Peyer's patch (tissue), 4 donors: ENCODE measurements around the gene HARS2. TPM values are rescaled to one million over a fixed set of nuclear protein-coding genes. Genes with fewer than 3 reads are reported as not detected.

Experiments
- DNase-seq, 3 donors: peaks; one replicate each; pipeline ENCODE4 v3.0.0-alpha.2; 2017 to 2019
- H3K27ac ChIP-seq, 4 donors: fragments of 200-600 bp; sonication (generic); one replicate each; pipeline ENCODE4 v1.5.1; 2016 to 2019
- H3K27me3 ChIP-seq, 2 donors: fragments of 200-600 bp; sonication (generic); one replicate each; pipeline ENCODE4 v1.5.1; 2019
- H3K36me3 ChIP-seq, 3 donors: fragments of 200-600 bp; sonication (generic); one replicate each; pipeline ENCODE4 v1.5.1; 2016 to 2019
- H3K4me1 ChIP-seq, 4 donors: fragments of 200-600 bp; sonication (generic); one replicate each; pipeline ENCODE4 v1.5.1; 2016 to 2019
- H3K4me3 ChIP-seq, 4 donors: fragments of 200-600 bp; sonication (generic); 1 replicate in 3 of 4; 2 replicates in 1 of 4; pipeline ENCODE4 v1.5.1; 2016 to 2019; ENCODE audit warnings: mild to moderate bottlenecking in 1 of 4
- H3K9me3 ChIP-seq, 4 donors: fragments of 200-600 bp; sonication (generic); one replicate each; pipeline ENCODE4 v1.5.1; 2016 to 2019; ENCODE audit warnings: mild to moderate bottlenecking in 1 of 4
- CTCF ChIP-seq, 6 experiments: fragments of 450-650 bp in 4 of 6; fragments of 200-600 bp in 2 of 6; sonication (generic) in 1 of 6; IDR thresholded peaks; one replicate each; pipeline ENCODE4 v1.5.1; 2017 to 2019; ENCODE audit warnings: antibody characterized with exemption in 6 of 6, mild to moderate bottlenecking in 3 of 6, moderate library complexity in 1 of 6
- POLR2A ChIP-seq, 2 donors: fragments of 450-650 bp; IDR thresholded peaks; one replicate each; pipeline ENCODE4 v1.5.1; 2017; ENCODE audit warnings: antibody characterized with exemption in 2 of 2, mild to moderate bottlenecking in 2 of 2, moderate library complexity in 2 of 2
- small RNA-seq, 2 donors: library from RNA; depleted of rRNA; stranded (forward); fragments of <200 nt; gene quantifications; one replicate each; pipeline ENCODE3, GENCODE V24; 2016
- total RNA-seq, 4 donors: library from RNA; depleted of rRNA; stranded (reverse); fragments of >200 nt; gene quantifications; one replicate each; pipeline ENCODE4 v1.1.0, GENCODE V29; 2016

The HARS2 gene
- total RNA-seq, 4 donors from 2014 or later, result 21.5 to 49.6 (median 42.4) TPM

GRCh38 chr5:140725799-140726471 lies 34.7 kb downstream of the HARS2 start:
- H3K4me3 ChIP-seq, result peak overlapping the region in 1 of 4 donors; percentile 24

GRCh38 chr5:140733098-140733497 lies 41.8 kb downstream of the HARS2 start:
- Histone ChIP-seq H3K9me3 (no peaks in the 10 kb centered on the region), H3K27me3 (no peaks in the 10 kb centered on the region), H3K4me1 (no peaks in the 10 kb centered on the region), H3K4me3 (no peak overlapping the region), H3K27ac (no peak overlapping the region), H3K36me3 (no peaks in the 10 kb centered on the region)
- TF ChIP-seq CTCF (IDR thresholded peaks at IDR 0.05) (no peak), POLR2A (IDR thresholded peaks at IDR 0.05) (no peak)
- DNase-seq, result no peak

More at GRCh38 chr5:140725799-140726471, 34.7 kb downstream of the HARS2 start:
- Histone ChIP-seq H3K36me3 (no peaks in the 10 kb centered on the region), H3K9me3 (no peaks in the 10 kb centered on the region), H3K27ac (no peak overlapping the region), H3K4me1 (no peaks in the 10 kb centered on the region), H3K27me3 (no peaks in the 10 kb centered on the region)
- TF ChIP-seq CTCF (IDR thresholded peaks at IDR 0.05) (no peak), POLR2A (IDR thresholded peaks at IDR 0.05) (no peak)
- peak in 1 of 3 donors; percentile 60 for DNase-seq

GRCh38 chr5:140734354-140734753 lies 43.1 kb downstream of the HARS2 start:
- DNase-seq, result no peak
- no peaks in the 10 kb centered on the region for H3K9me3 ChIP-seq
- no peaks in the 10 kb centered on the region for H3K4me1 ChIP-seq
- TF ChIP-seq CTCF (IDR thresholded peaks at IDR 0.05) (peak in 3 of 6 experiments; percentile 26 to 41 (median 29)), POLR2A (IDR thresholded peaks at IDR 0.05) (no peak)
- no peak overlapping the region for H3K27ac ChIP-seq
- H3K27me3 ChIP-seq, result no peaks in the 10 kb centered on the region
- no peaks in the 10 kb centered on the region for H3K36me3 ChIP-seq
- no peak overlapping the region for H3K4me3 ChIP-seq

- H3K27ac ChIP-seq, result no peak overlapping the region
- DNase-seq, result no peak
- H3K4me3 ChIP-seq, result no peak overlapping the region
- H3K4me1 ChIP-seq, result no peaks in the 10 kb centered on the region
- H3K27me3 ChIP-seq, result no peaks in the 10 kb centered on the region
- no peaks in the 10 kb centered on the region for H3K9me3 ChIP-seq
- H3K36me3 ChIP-seq, result no peaks in the 10 kb centered on the region
- TF ChIP-seq POLR2A (IDR thresholded peaks at IDR 0.05), result no peak
- TF ChIP-seq CTCF (IDR thresholded peaks at IDR 0.05), result no peak
Observed at GRCh38 chr5:140737486-140737885, 46.2 kb downstream of the HARS2 start.

- no peak for DNase-seq
- TF ChIP-seq CTCF (IDR thresholded peaks at IDR 0.05) (no peak), POLR2A (IDR thresholded peaks at IDR 0.05) (no peak)
- H3K9me3 ChIP-seq, result no peaks in the 10 kb centered on the region
- no peak overlapping the region for H3K27ac ChIP-seq
- H3K4me1 ChIP-seq, result no peaks in the 10 kb centered on the region
- no peaks in the 10 kb centered on the region for H3K27me3 ChIP-seq
- no peak overlapping the region for H3K4me3 ChIP-seq
- no peaks in the 10 kb centered on the region for H3K36me3 ChIP-seq
Observed at GRCh38 chr5:140741967-140742366, 50.7 kb downstream of the HARS2 start.

Small RNA genes within 50 kb of the gene (small RNA-seq; reads per million reads assigned to genes)
- gene VTRNA1-1, result 67.7 to 83.6 reads per million in 2 donors
- 8.5 to 44.1 reads per million in 2 donors for gene VTRNA1-2
- gene VTRNA1-3, result 0 to 0.23 reads per million in 2 donors

Other genes with a start within 250 kb of the HARS2 start
- gene EIF4EBP3, start 143.8 kb upstream of the HARS2 start, total RNA-seq, result 10 to 100 TPM in 3 of 4 donors, not detected in 1; 32.4 to 46.1 (median 32.9) TPM
- gene SRA1, start 134.0 kb upstream of the HARS2 start, total RNA-seq, result 10 to 100 TPM; 19.8 to 38.6 (median 27.5) TPM
- 10 to 100 TPM; 21.7 to 78.5 (median 62.4) TPM for gene APBB3, start 126.9 kb upstream of the HARS2 start, total RNA-seq
- gene SLC35A4, start 126.6 kb upstream of the HARS2 start, total RNA-seq, result 10 to 100 TPM; 41.9 to 51.3 (median 49.9) TPM
- gene CD14, start 58.3 kb upstream of the HARS2 start, total RNA-seq, result 10 to 100 TPM in 2 of 4 donors, 1 to 10 TPM in 2; 3.3 to 16.0 (median 7.4) TPM
- gene TMCO6, start 52.0 kb upstream of the HARS2 start, total RNA-seq, result 10 to 100 TPM; 21.9 to 90.9 (median 42.2) TPM
- gene NDUFA2, start 43.8 kb upstream of the HARS2 start, total RNA-seq, result 10 to 100 TPM; 51.2 to 90.2 (median 69.6) TPM
- gene IK, start 43.6 kb upstream of the HARS2 start, total RNA-seq, result 100 to 1,000 TPM in 1 of 4 donors, 10 to 100 TPM in 3; 40.5 to 167 (median 82.8) TPM
- 10 to 100 TPM; 31.3 to 66.8 (median 39.7) TPM for gene WDR55, start 26.6 kb upstream of the HARS2 start, total RNA-seq
- gene DND1, start 17.9 kb upstream of the HARS2 start, total RNA-seq, result 1 to 10 TPM in 3 of 4 donors, not detected in 1; 3.7 to 5.0 (median 3.8) TPM
- 10 to 100 TPM; 24.3 to 55.3 (median 46.1) TPM for gene HARS1, start 85 bp upstream of the HARS2 start, total RNA-seq
- 10 to 100 TPM; 17.3 to 21.7 (median 21.1) TPM for gene ZMAT2, start 9.0 kb downstream of the HARS2 start, total RNA-seq
- gene PCDHA1, start 94.7 kb downstream of the HARS2 start, total RNA-seq, result not detected
- not detected for gene PCDHA2, start 103.4 kb downstream of the HARS2 start, total RNA-seq
- gene PCDHA3, start 109.6 kb downstream of the HARS2 start, total RNA-seq, result under 1 TPM in 1 of 4 donors, not detected in 3; 0.27 TPM
- 1 to 10 TPM in 1 of 4 donors, under 1 TPM in 1, not detected in 2; 0.54 to 2.6 TPM for gene PCDHA4, start 115.6 kb downstream of the HARS2 start, total RNA-seq
- under 1 TPM in 3 of 4 donors, not detected in 1; 0.27 to 0.88 (median 0.38) TPM for gene PCDHA5, start 130.2 kb downstream of the HARS2 start, total RNA-seq
- under 1 TPM in 3 of 4 donors, not detected in 1; 0.35 to 0.57 (median 0.54) TPM for gene PCDHA6, start 136.5 kb downstream of the HARS2 start, total RNA-seq
- gene PCDHA7, start 142.8 kb downstream of the HARS2 start, total RNA-seq, result 1 to 10 TPM in 2 of 4 donors, under 1 TPM in 1, not detected in 1; 0.27 to 1.7 (median 1.2) TPM
- gene PCDHA8, start 149.7 kb downstream of the HARS2 start, total RNA-seq, result 1 to 10 TPM in 1 of 4 donors, not detected in 3; 5.0 TPM
- under 1 TPM in 1 of 4 donors, not detected in 3; 0.83 TPM for gene PCDHA9, start 156.9 kb downstream of the HARS2 start, total RNA-seq
- gene PCDHA10, start 164.4 kb downstream of the HARS2 start, total RNA-seq, result 1 to 10 TPM in 1 of 4 donors, under 1 TPM in 3; 0.38 to 5.8 (median 0.46) TPM
- gene PCDHA11, start 177.5 kb downstream of the HARS2 start, total RNA-seq, result 1 to 10 TPM in 1 of 4 donors, under 1 TPM in 3; 0.27 to 5.8 (median 0.40) TPM
- 1 to 10 TPM in 1 of 4 donors, under 1 TPM in 2, not detected in 1; 0.27 to 1.1 (median 0.83) TPM for gene PCDHA12, start 183.9 kb downstream of the HARS2 start, total RNA-seq
- gene PCDHA13, start 190.7 kb downstream of the HARS2 start, total RNA-seq, result 1 to 10 TPM in 1 of 4 donors, under 1 TPM in 1, not detected in 2; 0.27 to 3.3 TPM
- 1 to 10 TPM in 1 of 4 donors, under 1 TPM in 1, not detected in 2; 0.54 to 2.5 TPM for gene PCDHAC1, start 234.8 kb downstream of the HARS2 start, total RNA-seq